ENCODE data around the gene CTNND2. TPM values are rescaled to one million over a fixed set of nuclear protein-coding genes. Genes with fewer than 3 reads are reported as not detected.

Gene CTNND2
- total RNA-seq, 2 experiments from 2014 or later, result not detected

DNA sequence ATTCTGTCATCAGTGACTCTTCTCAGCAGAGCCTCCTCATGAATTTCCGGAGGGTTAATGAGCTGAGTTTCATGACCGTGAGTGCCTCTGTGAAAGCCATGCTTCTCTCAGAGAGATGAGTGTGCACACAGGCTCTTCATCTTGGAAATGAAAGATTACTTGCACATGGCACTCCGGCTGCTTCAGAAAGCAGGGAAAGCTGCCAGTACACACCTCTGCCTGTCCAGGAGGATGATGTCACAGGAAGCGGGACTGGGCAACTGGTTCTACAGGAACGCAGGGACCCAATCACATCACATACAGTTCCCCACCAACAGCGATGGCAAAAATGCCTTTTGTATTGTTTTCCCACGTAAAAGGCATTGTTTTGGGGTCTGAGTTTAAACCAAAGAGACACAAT is 857.2 kb downstream of the CTNND2 start:
- Mint-ChIP-seq H3K27ac (no peak overlapping the region), H3K9me3 (no peaks in the 10 kb centered on the region), H3K36me3 (ENCODE audit: low read depth) (no peaks in the 10 kb centered on the region), H3K4me3 (no peak overlapping the region), H3K4me1 (ENCODE audit: low read depth) (no peaks in the 10 kb centered on the region), H3K27me3 (no peaks in the 10 kb centered on the region)
- DNase-seq, result no peak
- no peak for ATAC-seq
- POLR2A ChIA-PET, result no interaction called here
- CTCF ChIA-PET, result no interaction called here
- TF ChIP-seq CTCF (IDR thresholded peaks at IDR 0.05), result no peak
- intact Hi-C loops (cut with micrococcal nuclease), result no loop called here

GRCh38 chr5:11046160-11046559 is 858.1 kb downstream of the CTNND2 start:
- Mint-ChIP-seq H3K27me3 (no peaks in the 10 kb centered on the region), H3K27ac (no peak overlapping the region), H3K4me1 (ENCODE audit: low read depth) (no peaks in the 10 kb centered on the region), H3K36me3 (ENCODE audit: low read depth) (no peaks in the 10 kb centered on the region), H3K4me3 (no peak overlapping the region), H3K9me3 (no peaks in the 10 kb centered on the region)
- CTCF ChIA-PET, result no interaction called here
- no peak for TF ChIP-seq CTCF (IDR thresholded peaks at IDR 0.05)
- POLR2A ChIA-PET, result no interaction called here
- DNase-seq (no peak), ATAC-seq (no peak)
- intact Hi-C loops (cut with micrococcal nuclease), result no loop called here

- intact Hi-C loops (cut with micrococcal nuclease), result no loop called here
- Mint-ChIP-seq H3K9me3 (no peaks in the 10 kb centered on the region), H3K27me3 (no peaks in the 10 kb centered on the region), H3K36me3 (ENCODE audit: low read depth) (no peaks in the 10 kb centered on the region), H3K4me1 (ENCODE audit: low read depth) (no peaks in the 10 kb centered on the region), H3K4me3 (no peak overlapping the region), H3K27ac (no peak overlapping the region)
- DNase-seq (no peak), ATAC-seq (no peak)
- ChIA-PET POLR2A (no interaction called here), CTCF (no interaction called here)
- no peak for TF ChIP-seq CTCF (IDR thresholded peaks at IDR 0.05)
Observed at GRCh38 chr5:11045411-11045810, 858.8 kb downstream of the CTNND2 start.

DNA sequence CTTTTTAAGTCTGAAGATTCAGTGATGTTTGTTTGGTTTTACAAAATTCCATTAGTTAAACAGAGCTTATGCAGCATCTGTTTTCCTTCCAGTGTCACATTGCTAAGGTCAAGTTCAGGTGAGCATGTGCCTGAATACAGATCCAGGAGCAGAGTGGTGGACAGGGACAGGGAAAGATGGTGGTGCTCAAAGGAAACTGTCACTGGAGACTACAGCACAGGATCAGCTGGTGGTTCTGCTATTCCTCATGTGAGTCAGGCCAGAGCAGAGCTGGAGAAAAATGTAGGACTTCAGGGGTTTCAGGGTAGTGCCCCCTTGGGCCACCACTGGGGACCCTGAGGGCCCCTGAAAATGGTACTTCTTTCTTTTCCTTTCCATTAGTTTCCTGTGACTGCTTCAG is 859.7 kb downstream of the CTNND2 start:
- H3K27ac Mint-ChIP-seq, result no peak overlapping the region
- ChIA-PET CTCF (no interaction called here), POLR2A (no interaction called here)
- ATAC-seq (no peak), DNase-seq (no peak)
- H3K27me3 Mint-ChIP-seq, result no peaks in the 10 kb centered on the region
- intact Hi-C loops (cut with micrococcal nuclease), result no loop called here
- no peak for TF ChIP-seq CTCF (IDR thresholded peaks at IDR 0.05)
- H3K4me1 Mint-ChIP-seq (ENCODE audit: low read depth), result no peaks in the 10 kb centered on the region
- no peaks in the 10 kb centered on the region for H3K36me3 Mint-ChIP-seq (ENCODE audit: low read depth)
- H3K4me3 Mint-ChIP-seq, result no peak overlapping the region
- no peaks in the 10 kb centered on the region for H3K9me3 Mint-ChIP-seq

DNA sequence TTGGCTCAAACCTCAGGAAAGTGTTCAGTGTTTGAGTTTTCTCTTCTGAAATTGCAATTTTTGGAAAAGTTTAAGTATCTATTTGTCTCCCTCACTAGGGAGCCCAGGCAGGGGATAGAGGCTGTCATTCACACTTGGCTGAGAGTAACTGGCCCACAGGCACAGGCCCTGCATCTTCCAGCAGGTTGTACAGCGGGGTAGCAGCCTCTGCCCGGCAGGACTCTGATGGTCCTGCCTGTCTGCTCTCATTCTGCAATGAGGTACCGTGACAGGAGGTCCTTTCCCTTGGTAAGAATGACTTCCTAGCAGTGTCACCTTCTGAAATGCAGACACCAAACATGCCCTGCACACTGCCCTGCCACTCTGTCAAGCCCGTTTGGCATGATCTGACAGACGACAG is 860.4 kb downstream of the CTNND2 start:
- Mint-ChIP-seq H3K4me3 (no peak overlapping the region), H3K27ac (no peak overlapping the region), H3K9me3 (no peaks in the 10 kb centered on the region), H3K36me3 (ENCODE audit: low read depth) (no peaks in the 10 kb centered on the region), H3K27me3 (no peaks in the 10 kb centered on the region), H3K4me1 (ENCODE audit: low read depth) (no peaks in the 10 kb centered on the region)
- intact Hi-C loops (cut with micrococcal nuclease), result no loop called here
- ATAC-seq (no peak), DNase-seq (no peak)
- POLR2A ChIA-PET, result no interaction called here
- TF ChIP-seq CTCF (IDR thresholded peaks at IDR 0.05), result no peak
- CTCF ChIA-PET, result no interaction called here

All from activated CD8-positive, alpha-beta T cell treated with anti-CD3 and anti-CD28 coated beads for 36 hours (primary cell).